Effector memory CD4-positive, alpha-beta T cell (primary cell): ENCODE results near the gene MRI1.

ENCODE experiments used
- DNase-seq, 3 donors: peaks; one replicate each; pipeline ENCODE4 v3.0.0-alpha.2; 2020
- H3K27ac ChIP-seq: 2 replicates; pipeline ENCODE4 v1.7.0; 2013; ENCODE audit warnings: mild to moderate bottlenecking, low read length, moderate library complexity; ENCODE audit not compliant: insufficient read depth, poor library complexity, severe bottlenecking
- H3K27me3 ChIP-seq: replicated peaks from 2 replicates; pipeline ENCODE4 v1.7.0; 2013; ENCODE audit warnings: mild to moderate bottlenecking, low read length; ENCODE audit not compliant: insufficient read depth, control insufficient read depth, poor library complexity, severe bottlenecking
- H3K36me3 ChIP-seq: 2 replicates; pipeline ENCODE4 v1.7.0; 2013; ENCODE audit warnings: mild to moderate bottlenecking, low read length, moderate library complexity; ENCODE audit not compliant: control insufficient read depth, insufficient read depth
- H3K4me1 ChIP-seq: 2 replicates; pipeline ENCODE4 v1.7.0; 2013; ENCODE audit warnings: low read length, mild to moderate bottlenecking; ENCODE audit not compliant: control insufficient read depth, insufficient read depth, poor library complexity, severe bottlenecking
- H3K4me3 ChIP-seq: 2 replicates; pipeline ENCODE4 v1.7.0; 2013; ENCODE audit warnings: low read length, low read depth, mild to moderate bottlenecking; ENCODE audit not compliant: insufficient read depth, poor library complexity, severe bottlenecking
- H3K9me3 ChIP-seq: 2 replicates; pipeline ENCODE4 v1.7.0; 2013; ENCODE audit warnings: mild to moderate bottlenecking, low read length, moderate library complexity; ENCODE audit not compliant: control insufficient read depth

Gene MRI1

DNA sequence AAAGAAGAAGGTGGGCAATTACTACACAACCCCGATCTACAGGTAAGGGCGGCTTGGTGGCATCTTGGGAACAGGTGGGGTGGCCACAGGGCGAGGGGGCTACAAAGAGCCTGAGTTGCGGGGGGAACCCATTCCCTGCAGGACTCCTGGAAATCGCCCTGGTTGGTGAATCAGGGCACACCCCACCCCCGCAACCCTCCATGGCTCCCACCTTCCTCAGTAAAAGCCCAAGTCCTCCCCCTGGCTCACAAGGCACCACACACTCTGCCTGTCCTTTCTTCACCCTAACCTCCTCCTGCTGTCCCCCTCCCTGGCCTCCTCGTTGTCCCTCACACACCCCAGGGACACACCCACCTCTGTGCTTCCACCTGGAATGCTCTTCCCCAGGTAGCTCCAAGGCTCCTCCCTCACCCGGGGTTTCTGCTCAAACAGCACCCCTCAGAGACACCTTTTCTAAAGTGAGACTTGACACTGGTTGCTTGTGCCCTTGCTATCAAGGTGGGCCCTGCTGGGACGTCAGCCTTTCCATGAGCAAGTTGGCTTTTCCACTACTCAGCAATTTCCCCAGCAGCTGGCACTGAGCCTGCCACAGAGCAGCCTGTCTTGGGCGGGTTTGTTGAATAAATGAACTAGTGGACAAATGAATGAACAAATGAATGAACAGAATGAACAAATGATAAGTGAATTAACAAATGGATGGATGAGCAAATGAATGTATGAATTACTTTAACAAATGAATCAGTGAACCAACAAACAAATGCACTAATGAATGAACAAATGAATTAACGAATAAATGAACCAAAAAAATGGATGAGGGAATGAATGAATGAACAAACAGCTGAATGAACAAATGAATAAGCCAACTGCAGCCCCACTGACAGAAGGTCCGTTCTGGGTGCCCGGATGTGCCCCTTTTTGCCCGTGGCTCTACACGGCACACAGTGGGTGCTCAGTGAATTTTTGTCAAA, 6.2 kb upstream of the MRI1 start:
- DNase-seq, result no peak
- Histone ChIP-seq H3K4me1 (no peaks in the 10 kb centered on the region), H3K4me3 (no peak overlapping the region), H3K36me3 (peaks cover 53% of the 10 kb centered on the region), H3K9me3 (no peaks in the 10 kb centered on the region), H3K27ac (no peak overlapping the region), H3K27me3 (no peaks in the 10 kb centered on the region)

DNA sequence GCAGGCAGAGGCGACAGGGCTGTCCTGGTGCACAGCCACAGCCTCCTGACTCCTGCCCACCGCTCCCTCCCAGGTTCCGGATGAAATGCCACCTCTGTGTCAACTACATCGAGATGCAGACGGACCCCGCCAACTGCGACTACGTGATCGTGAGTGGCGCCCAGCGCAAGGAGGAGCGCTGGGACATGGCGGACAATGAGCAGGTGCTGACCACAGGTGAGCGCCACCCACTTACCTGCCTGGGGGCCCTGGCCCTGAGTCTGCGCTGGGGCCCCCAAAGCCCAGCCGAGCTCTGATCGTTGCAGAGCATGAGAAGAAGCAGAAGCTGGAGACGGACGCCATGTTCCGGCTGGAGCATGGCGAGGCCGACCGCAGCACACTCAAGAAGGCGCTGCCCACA, 5.5 kb upstream of the MRI1 start:
- DNase-seq, result no peak
- Histone ChIP-seq H3K36me3 (peaks cover 53% of the 10 kb centered on the region), H3K9me3 (no peaks in the 10 kb centered on the region), H3K27ac (no peak overlapping the region), H3K27me3 (no peaks in the 10 kb centered on the region), H3K4me3 (no peak overlapping the region), H3K4me1 (no peaks in the 10 kb centered on the region)

DNA sequence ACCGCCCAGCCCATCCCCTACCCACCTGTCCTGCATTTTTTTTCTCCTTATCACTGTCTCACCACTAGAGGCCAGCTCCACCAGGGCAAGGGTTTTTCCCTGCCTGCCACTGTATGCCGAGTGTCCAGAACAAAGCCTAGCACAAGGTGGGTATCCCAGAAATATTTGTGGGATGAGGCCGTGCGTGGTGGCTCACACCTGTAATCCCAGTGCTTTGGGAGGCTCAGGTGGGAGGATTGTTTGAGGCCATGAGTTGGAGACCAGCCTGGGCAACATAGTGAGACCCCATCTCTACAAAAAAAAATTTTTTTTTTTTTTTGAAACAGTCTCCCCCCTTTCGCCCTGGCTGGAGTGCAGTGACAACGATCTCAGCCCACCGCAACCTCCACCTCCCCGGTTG, 2.9 kb upstream of the MRI1 start:
- peaks cover 37% of the 10 kb centered on the region for H3K36me3 ChIP-seq

DNA sequence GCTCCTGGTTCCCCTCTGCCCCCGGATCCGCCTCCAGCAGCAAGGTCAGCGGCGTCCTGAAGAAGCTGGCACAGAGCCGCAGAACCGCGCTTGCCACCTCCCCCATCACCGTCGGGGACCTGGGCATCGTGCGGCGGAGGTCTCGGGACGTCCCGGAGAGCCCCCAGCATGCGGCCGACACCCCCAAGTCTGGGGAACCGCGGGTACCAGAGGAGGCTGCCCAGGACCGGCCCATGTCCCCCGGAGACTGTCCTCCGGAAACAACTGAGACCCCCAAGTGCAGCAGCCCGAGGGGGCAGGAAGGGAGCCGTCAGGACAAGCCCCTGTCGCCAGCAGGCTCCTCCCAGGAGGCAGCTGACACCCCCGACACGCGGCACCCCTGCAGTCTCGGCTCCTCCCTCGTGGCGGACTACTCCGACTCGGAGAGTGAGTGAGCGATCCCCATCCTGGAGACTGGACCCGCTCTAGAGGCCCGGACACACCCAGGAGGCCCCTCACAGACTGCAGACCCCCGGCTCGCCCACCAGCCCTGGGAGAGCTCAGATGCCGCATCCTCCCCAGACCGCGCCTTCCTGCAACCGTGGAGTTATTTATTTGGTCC, 1.6 kb upstream of the MRI1 start:
- Histone ChIP-seq H3K4me1 (peaks cover 5% of the 10 kb centered on the region), H3K4me3 (no peak overlapping the region), H3K27me3 (no peaks in the 10 kb centered on the region), H3K9me3 (no peaks in the 10 kb centered on the region), H3K27ac (no peak overlapping the region), H3K36me3 (peaks cover 27% of the 10 kb centered on the region)
- DNase-seq, result no peak

More for the DNA sequence above, 2.9 kb upstream of the MRI1 start:
- no peak overlapping the region for H3K27ac ChIP-seq
- H3K9me3 ChIP-seq, result no peaks in the 10 kb centered on the region
- no peak for DNase-seq
- no peak overlapping the region for H3K4me3 ChIP-seq
- H3K27me3 ChIP-seq, result no peaks in the 10 kb centered on the region
- H3K4me1 ChIP-seq, result peaks cover 5% of the 10 kb centered on the region

DNA sequence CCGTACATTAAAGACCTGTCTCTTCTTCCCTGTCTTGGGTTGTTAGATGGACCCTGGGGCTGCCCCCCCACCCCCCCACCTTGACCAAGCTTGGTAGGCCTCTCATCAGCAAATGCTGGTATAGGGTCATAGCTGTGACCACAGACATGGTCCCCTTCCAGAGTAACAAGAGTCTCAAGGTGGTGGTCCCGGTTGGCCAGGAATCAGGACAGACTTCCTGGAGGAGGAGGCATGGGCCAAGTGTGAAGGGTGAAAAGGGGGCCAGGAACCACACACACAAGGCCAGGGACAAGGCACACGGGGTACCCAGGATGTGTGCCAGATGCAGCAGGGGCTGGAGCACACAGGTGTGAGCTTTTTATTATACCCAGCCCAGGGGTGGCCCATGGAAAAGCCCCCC, 1.1 kb upstream of the MRI1 start:
- no peaks in the 10 kb centered on the region for H3K9me3 ChIP-seq

DNA sequence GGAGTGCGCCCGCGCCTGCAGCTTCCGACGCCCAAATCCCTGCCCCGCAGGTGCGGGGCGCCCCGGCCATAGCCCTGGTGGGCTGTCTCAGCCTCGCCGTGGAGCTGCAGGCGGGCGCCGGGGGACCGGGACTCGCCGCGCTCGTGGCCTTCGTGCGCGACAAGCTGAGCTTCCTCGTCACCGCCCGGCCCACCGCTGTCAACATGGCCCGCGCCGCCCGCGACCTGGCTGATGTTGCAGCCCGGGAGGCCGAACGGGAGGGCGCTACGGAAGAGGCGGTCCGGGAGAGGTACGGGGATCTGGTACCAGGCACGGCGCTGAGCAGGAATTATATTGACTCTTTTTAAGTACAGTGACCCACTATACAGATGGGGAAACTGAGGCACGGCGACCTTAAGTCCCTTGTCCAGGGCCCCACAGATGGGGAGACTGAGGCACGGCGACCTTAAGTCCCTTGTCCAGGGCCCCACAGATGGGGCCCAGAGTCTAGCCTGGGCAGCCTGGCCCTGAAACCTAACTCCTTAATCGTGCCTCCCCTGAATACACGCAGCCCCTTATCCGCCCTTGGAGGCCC, 586 bp downstream of the MRI1 start:
- peaks cover 24% of the 10 kb centered on the region for H3K36me3 ChIP-seq
- DNase-seq, result peak in 1 of 3 donors; percentile 15

More for the DNA sequence above, 1.1 kb upstream of the MRI1 start:
- Histone ChIP-seq H3K27ac (no peak overlapping the region), H3K4me1 (peaks cover 5% of the 10 kb centered on the region), H3K36me3 (peaks cover 23% of the 10 kb centered on the region), H3K4me3 (no peak overlapping the region), H3K27me3 (no peaks in the 10 kb centered on the region)
- no peak for DNase-seq

DNA sequence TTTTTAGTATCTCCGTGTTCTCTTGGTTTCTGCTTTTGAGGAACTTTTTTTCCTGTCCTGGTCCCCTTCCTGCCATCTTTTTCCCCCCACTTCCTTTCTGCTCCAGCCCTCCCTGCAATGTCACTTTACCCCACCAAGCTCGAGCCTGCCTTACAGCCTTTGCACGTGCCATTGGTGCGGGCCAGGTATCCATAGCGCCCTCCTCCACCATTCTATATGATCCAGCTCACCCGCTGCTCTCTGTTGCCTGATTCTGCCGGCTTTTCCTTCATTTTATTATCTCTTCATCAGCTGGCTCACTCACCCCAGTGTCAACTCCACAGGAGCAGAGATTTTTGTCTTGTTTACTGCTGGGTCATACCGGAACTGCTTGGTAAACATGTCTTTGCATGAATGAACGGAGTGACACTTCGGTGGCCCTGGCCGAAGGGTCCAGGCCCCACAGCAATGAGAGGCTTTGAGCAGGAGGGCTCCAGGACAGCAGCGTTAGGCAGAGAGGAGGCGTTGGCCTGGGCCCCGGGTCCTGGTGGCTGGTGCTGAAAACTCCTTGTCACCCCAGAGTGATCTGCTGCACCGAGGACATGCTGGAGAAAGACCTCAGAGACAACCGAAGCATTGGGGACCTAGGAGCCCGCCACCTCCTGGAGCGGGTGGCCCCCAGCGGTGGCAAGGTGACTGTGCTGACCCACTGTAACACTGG, 1.2 kb downstream of the MRI1 start:
- Histone ChIP-seq H3K9me3 (no peaks in the 10 kb centered on the region), H3K36me3 (peaks cover 23% of the 10 kb centered on the region), H3K27ac (no peak overlapping the region), H3K27me3 (no peaks in the 10 kb centered on the region), H3K4me1 (peaks cover 5% of the 10 kb centered on the region), H3K4me3 (no peak overlapping the region)
- DNase-seq, result no peak

More for the DNA sequence above, 586 bp downstream of the MRI1 start:
- no peaks in the 10 kb centered on the region for H3K27me3 ChIP-seq
- no peaks in the 10 kb centered on the region for H3K9me3 ChIP-seq
- H3K27ac ChIP-seq, result peak overlapping the region; percentile 32
- H3K4me3 ChIP-seq, result peak overlapping the region; percentile 73
- peaks cover 5% of the 10 kb centered on the region for H3K4me1 ChIP-seq

DNA sequence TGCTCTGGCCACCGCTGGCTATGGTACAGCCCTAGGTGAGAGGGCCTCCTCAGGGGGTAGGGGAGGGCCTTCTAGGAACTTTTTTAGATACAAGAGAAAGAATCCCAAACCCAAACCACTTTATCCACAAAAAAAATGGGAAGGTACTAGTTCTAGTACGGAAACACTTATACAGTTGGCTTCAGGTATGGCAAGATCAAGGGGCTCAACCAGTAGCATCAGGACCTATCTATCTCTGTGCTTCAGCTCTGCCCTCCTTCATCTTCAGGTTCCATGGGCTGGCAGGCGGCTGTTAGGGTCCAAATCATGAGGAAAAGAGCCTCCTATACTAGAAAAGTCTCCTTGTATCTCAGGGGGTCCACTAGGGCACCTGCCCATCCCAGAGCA, 1.8 kb downstream of the MRI1 start:
- Histone ChIP-seq H3K9me3 (no peaks in the 10 kb centered on the region), H3K36me3 (peaks cover 23% of the 10 kb centered on the region), H3K27me3 (no peaks in the 10 kb centered on the region), H3K4me3 (no peak overlapping the region), H3K4me1 (peaks cover 5% of the 10 kb centered on the region), H3K27ac (no peak overlapping the region)
- DNase-seq, result no peak

DNA sequence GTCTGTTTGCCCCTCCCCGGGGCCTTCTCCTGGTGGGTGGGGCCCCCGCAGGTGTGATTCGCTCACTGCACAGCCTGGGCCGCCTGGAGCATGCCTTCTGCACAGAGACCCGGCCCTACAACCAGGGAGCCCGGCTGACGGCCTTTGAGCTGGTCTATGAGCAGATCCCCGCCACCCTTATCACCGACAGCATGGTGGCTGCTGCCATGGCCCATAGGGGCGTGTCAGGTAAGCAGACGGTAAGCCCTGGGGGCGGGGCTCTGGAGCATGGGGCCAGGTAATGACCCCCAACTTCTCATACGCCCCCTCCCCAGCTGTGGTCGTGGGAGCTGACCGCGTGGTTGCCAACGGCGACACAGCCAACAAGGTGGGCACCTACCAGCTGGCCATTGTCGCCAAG, 4.2 kb downstream of the MRI1 start:
- H3K9me3 ChIP-seq, result no peaks in the 10 kb centered on the region
- no peaks in the 10 kb centered on the region for H3K27me3 ChIP-seq
- peaks cover 5% of the 10 kb centered on the region for H3K4me1 ChIP-seq
- no peak overlapping the region for H3K27ac ChIP-seq
- peaks cover 21% of the 10 kb centered on the region for H3K36me3 ChIP-seq
- no peak for DNase-seq
- no peak overlapping the region for H3K4me3 ChIP-seq
